HepG2 (cell line): ENCODE results near the gene BCAS1. TPM values are rescaled to one million over a fixed set of nuclear protein-coding genes. Genes with fewer than 3 reads are reported as not detected.

ENCODE experiments used
- PATZ1 ChIP-seq: sonication (generic); formaldehyde crosslinking; IDR thresholded peaks from 2 replicates; pipeline ENCODE4 v1.4.0; 2020; ENCODE audit warnings: missing genetic modification reagents
- PAWR ChIP-seq: sonication (generic); formaldehyde crosslinking; IDR thresholded peaks from 2 replicates; pipeline ENCODE4 v1.4.0; 2020; ENCODE audit warnings: missing genetic modification reagents, mild to moderate bottlenecking, borderline replicate concordance
- ZBTB40 ChIP-seq, 2 experiments: fragments of 450-650 bp in 1 of 2; sonication (generic) in 1 of 2; formaldehyde crosslinking in 1 of 2; IDR thresholded peaks; 2 replicates each; pipeline versions ENCODE4 v1.6.1 to v1.8.0; 2016 to 2022; ENCODE audit warnings: antibody characterized with exemption in 1 of 2, mild to moderate bottlenecking in 1 of 2, missing genetic modification reagents in 1 of 2
- ZFP91 ChIP-seq: sonication (generic); formaldehyde crosslinking; IDR thresholded peaks from 2 replicates; pipeline ENCODE4 v1.9.0; 2022; ENCODE audit warnings: missing genetic modification reagents, mild to moderate bottlenecking, borderline replicate concordance
- ZFX ChIP-seq: sonication (generic); formaldehyde crosslinking; IDR thresholded peaks from 2 replicates; pipeline ENCODE4 v1.4.0; 2020; ENCODE audit warnings: mild to moderate bottlenecking, low read depth, missing genetic modification reagents, moderate library complexity
- ZNF12 ChIP-seq: sonication (generic); formaldehyde crosslinking; IDR thresholded peaks from 2 replicates; pipeline ENCODE4 v1.5.0; 2020; ENCODE audit warnings: missing genetic modification reagents
- ZNF136 ChIP-seq: sonication (generic); formaldehyde crosslinking; IDR thresholded peaks from 2 replicates; pipeline ENCODE4 v1.8.1; 2022; ENCODE audit warnings: low read depth, mild to moderate bottlenecking, moderate library complexity, missing genetic modification reagents
- ZNF138 ChIP-seq: sonication (generic); formaldehyde crosslinking; IDR thresholded peaks from 2 replicates; pipeline ENCODE4 v1.5.0; 2020; ENCODE audit warnings: mild to moderate bottlenecking, low read depth, missing genetic modification reagents
- ZNF260 ChIP-seq: sonication (generic); formaldehyde crosslinking; IDR thresholded peaks from 2 replicates; pipeline ENCODE4 v1.4.0; 2020; ENCODE audit warnings: missing genetic modification reagents, low read depth, mild to moderate bottlenecking, borderline replicate concordance
- ZNF280D ChIP-seq: sonication (generic); formaldehyde crosslinking; IDR thresholded peaks from 2 replicates; pipeline ENCODE4 v1.5.1; 2020; ENCODE audit warnings: mild to moderate bottlenecking, missing genetic modification reagents
- polyA plus RNA-seq, 8 experiments: library from polyadenylated mRNA; depleted of rRNA in 3 of 8; stranded (reverse) in 7 of 8; unstranded in 1 of 8; fragments of >200 nt; fragmentation: Illumina TruSeq in 4 of 8; extraction: Trizol in 4 of 8; gene quantifications; 2 replicates each; pipeline versions ENCODE4 v1.2.1 to v1.2.3, GENCODE V29; 2011 to 2016; ENCODE audit warnings: low read depth in 4 of 8, missing spikeins in 1 of 8, mixed read lengths in 1 of 8; ENCODE audit not compliant: insufficient read depth in 1 of 8
- total RNA-seq, 5 experiments: library from RNA; depleted of rRNA; stranded (reverse); fragments of >200 nt; fragmentation: Illumina TruSeq; extraction: Trizol; gene quantifications; 2 replicates each; pipeline ENCODE4 v1.2.3, GENCODE V29; 2016; ENCODE audit warnings: low read depth in 1 of 5

Gene BCAS1
- total and polyA plus RNA-seq, 2 of the 13 experiments (the other 11 are each of a cell fraction or from before 2014, with no cell fraction given), result 0.55 to 0.91 TPM

- TF ChIP-seq ZNF280D (CRISPR knock-in tag) (no peak), ZFP91 (peak; percentile 73; the same call in 1 of the 2 replicates), ZNF136 (CRISPR knock-in tag) (peak; percentile 82; the same call in 1 of the 2 replicates), ZFX (peak; percentile 50), ZNF260 (no peak), PATZ1 (CRISPR knock-in tag) (peak; percentile 7; the same call in 1 of the 2 replicates), ZBTB40 (IDR thresholded peaks at IDR 0.05) (no peak), ZBTB40 (CRISPR knock-in tag; IDR thresholded peaks at IDR 0.05) (peak; percentile 70), PAWR (CRISPR knock-in tag) (peak; percentile 51; the same call in 1 of the 2 replicates), ZNF12 (CRISPR knock-in tag) (0 out of 2 replicates have a peak, but pooled peaks have one; percentile 36), ZNF138 (CRISPR knock-in tag) (no peak)
Measured at GRCh38 chr20:54070187-54070987, at the start of gene BCAS1 (continued).
